Peyer's patch (tissue), 4 donors: ENCODE measurements around the gene FNDC1. TPM values are rescaled to one million over a fixed set of nuclear protein-coding genes. Genes with fewer than 3 reads are reported as not detected.

Source experiments
- DNase-seq, 3 donors: peaks; one replicate each; pipeline ENCODE4 v3.0.0-alpha.2; 2017 to 2019
- H3K27ac ChIP-seq, 4 donors: fragments of 200-600 bp; sonication (generic); one replicate each; pipeline ENCODE4 v1.5.1; 2016 to 2019
- H3K27me3 ChIP-seq, 2 donors: fragments of 200-600 bp; sonication (generic); one replicate each; pipeline ENCODE4 v1.5.1; 2019
- H3K36me3 ChIP-seq, 3 donors: fragments of 200-600 bp; sonication (generic); one replicate each; pipeline ENCODE4 v1.5.1; 2016 to 2019
- H3K4me1 ChIP-seq, 4 donors: fragments of 200-600 bp; sonication (generic); one replicate each; pipeline ENCODE4 v1.5.1; 2016 to 2019
- H3K4me3 ChIP-seq, 4 donors: fragments of 200-600 bp; sonication (generic); 1 replicate in 3 of 4; 2 replicates in 1 of 4; pipeline ENCODE4 v1.5.1; 2016 to 2019; ENCODE audit warnings: mild to moderate bottlenecking in 1 of 4
- H3K9me3 ChIP-seq, 4 donors: fragments of 200-600 bp; sonication (generic); one replicate each; pipeline ENCODE4 v1.5.1; 2016 to 2019; ENCODE audit warnings: mild to moderate bottlenecking in 1 of 4
- CTCF ChIP-seq, 6 experiments: fragments of 450-650 bp in 4 of 6; fragments of 200-600 bp in 2 of 6; sonication (generic) in 1 of 6; IDR thresholded peaks; one replicate each; pipeline ENCODE4 v1.5.1; 2017 to 2019; ENCODE audit warnings: antibody characterized with exemption in 6 of 6, mild to moderate bottlenecking in 3 of 6, moderate library complexity in 1 of 6
- POLR2A ChIP-seq, 2 donors: fragments of 450-650 bp; IDR thresholded peaks; one replicate each; pipeline ENCODE4 v1.5.1; 2017; ENCODE audit warnings: antibody characterized with exemption in 2 of 2, mild to moderate bottlenecking in 2 of 2, moderate library complexity in 2 of 2
- total RNA-seq, 4 donors: library from RNA; depleted of rRNA; stranded (reverse); fragments of >200 nt; gene quantifications; one replicate each; pipeline ENCODE4 v1.1.0, GENCODE V29; 2016

Gene FNDC1
- total RNA-seq, 4 donors from 2014 or later = 0.54 to 1.7 TPM; not detected in 2

GRCh38 chr6:159309723-159310122 lies 140.5 kb downstream of the FNDC1 start:
- Histone ChIP-seq H3K4me3 (no peak overlapping the region), H3K27me3 (no peaks in the 10 kb centered on the region), H3K4me1 (no peaks in the 10 kb centered on the region), H3K9me3 (no peaks in the 10 kb centered on the region), H3K27ac (no peak overlapping the region), H3K36me3 (no peaks in the 10 kb centered on the region)
- no peak for DNase-seq
- TF ChIP-seq CTCF (IDR thresholded peaks at IDR 0.05) (no peak), POLR2A (IDR thresholded peaks at IDR 0.05) (no peak)

GRCh38 chr6:159311618-159312017 lies 142.4 kb downstream of the FNDC1 start:
- no peaks in the 10 kb centered on the region for H3K27me3 ChIP-seq
- H3K9me3 ChIP-seq = no peaks in the 10 kb centered on the region
- no peak for TF ChIP-seq CTCF (IDR thresholded peaks at IDR 0.05)
- TF ChIP-seq POLR2A (IDR thresholded peaks at IDR 0.05) = no peak
- DNase-seq = no peak
- H3K36me3 ChIP-seq = no peaks in the 10 kb centered on the region
- H3K4me3 ChIP-seq = no peak overlapping the region
- H3K4me1 ChIP-seq = no peaks in the 10 kb centered on the region
- H3K27ac ChIP-seq = no peak overlapping the region

GRCh38 chr6:159312206-159312605 lies 143.0 kb downstream of the FNDC1 start:
- no peak for TF ChIP-seq POLR2A (IDR thresholded peaks at IDR 0.05)
- TF ChIP-seq CTCF (IDR thresholded peaks at IDR 0.05) = no peak
- DNase-seq = no peak
- no peak overlapping the region for H3K27ac ChIP-seq
- no peaks in the 10 kb centered on the region for H3K36me3 ChIP-seq
- no peaks in the 10 kb centered on the region for H3K27me3 ChIP-seq
- no peaks in the 10 kb centered on the region for H3K4me1 ChIP-seq
- H3K4me3 ChIP-seq = no peak overlapping the region
- H3K9me3 ChIP-seq = no peaks in the 10 kb centered on the region

GRCh38 chr6:159313018-159313417 lies 143.8 kb downstream of the FNDC1 start:
- no peaks in the 10 kb centered on the region for H3K27me3 ChIP-seq
- H3K9me3 ChIP-seq = no peaks in the 10 kb centered on the region
- no peak for TF ChIP-seq POLR2A (IDR thresholded peaks at IDR 0.05)
- no peak for TF ChIP-seq CTCF (IDR thresholded peaks at IDR 0.05)
- H3K27ac ChIP-seq = no peak overlapping the region
- no peaks in the 10 kb centered on the region for H3K4me1 ChIP-seq
- H3K4me3 ChIP-seq = no peak overlapping the region
- H3K36me3 ChIP-seq = no peaks in the 10 kb centered on the region
- no peak for DNase-seq

GRCh38 chr6:159315562-159315961 lies 146.4 kb downstream of the FNDC1 start:
- no peak for DNase-seq
- Histone ChIP-seq H3K4me1 (no peaks in the 10 kb centered on the region), H3K27me3 (no peaks in the 10 kb centered on the region), H3K27ac (no peak overlapping the region), H3K36me3 (no peaks in the 10 kb centered on the region), H3K4me3 (no peak overlapping the region), H3K9me3 (no peaks in the 10 kb centered on the region)
- TF ChIP-seq POLR2A (IDR thresholded peaks at IDR 0.05) (no peak), CTCF (IDR thresholded peaks at IDR 0.05) (no peak)

- TF ChIP-seq POLR2A (IDR thresholded peaks at IDR 0.05) (no peak), CTCF (IDR thresholded peaks at IDR 0.05) (no peak)
- H3K4me3 ChIP-seq = no peak overlapping the region
- no peak for DNase-seq
- no peak overlapping the region for H3K27ac ChIP-seq
- no peaks in the 10 kb centered on the region for H3K36me3 ChIP-seq
- no peaks in the 10 kb centered on the region for H3K4me1 ChIP-seq
- no peaks in the 10 kb centered on the region for H3K27me3 ChIP-seq
- H3K9me3 ChIP-seq = no peaks in the 10 kb centered on the region
These were observed 148.2 kb downstream of the FNDC1 start for GRCh38 chr6:159317430-159317829.
